GM12878 (cell line): ENCODE data around the gene TCF15. TPM values are rescaled to one million over a fixed set of nuclear protein-coding genes. Genes with fewer than 3 reads are reported as not detected.

Experiments used
- ATAC-seq: fragments of 200-7000 bp; cut with Tn5 transposase; 3 replicates; pipeline ENCODE4 v1.9.1; 2020; ENCODE audit warnings: mild to moderate bottlenecking, moderate library complexity
- BruUV-seq: library from RNA; stranded (reverse); fragments of 400-500 nt; replicated peaks from 2 replicates; lab custom pipeline; 2021; lab: Mats Ljungman, UMichigan
- CTCF ChIA-PET: fragments of 300-600 bp; sonication (Branson Sonifier 250); formaldehyde crosslinking; extraction: SDS; loops from one replicate; lab custom pipeline; 2021; ENCODE audit warnings: inconsistent platforms; lab: Yijun Ruan, JAX
- POLR2A ChIA-PET: fragments of 350-600 bp; formaldehyde crosslinking; extraction: SDS; loops from one replicate; lab custom pipeline; 2021; ENCODE audit warnings: inconsistent platforms; lab: Charles Lee
- RAD21 ChIA-PET: fragments of 300-600 bp; sonication (Branson Sonifier 250); formaldehyde crosslinking; loops from one replicate; lab custom pipeline; 2023; ENCODE audit warnings: antibody characterized with exemption; ENCODE audit not compliant: unreplicated experiment; lab: Charles Lee
- SMC1A ChIA-PET: fragments of 300-600 bp; sonication (Branson Sonifier 250); formaldehyde crosslinking; loops from one replicate; lab custom pipeline; 2023; ENCODE audit not compliant: unreplicated experiment, uncharacterized antibody; lab: Charles Lee
- DNase-seq: peaks from one replicate; pipeline ENCODE4 v3.0.0-alpha.2; 2011; ENCODE audit warnings: low read depth, low spot score
- FAIRE-seq: peaks from 3 replicates; lab custom pipeline; 2011; peaks lifted over from hg19 to GRCh38; lab: Jason Lieb, UNC
- H2AFZ ChIP-seq: 2 replicates; pipeline ENCODE4 v1.6.0; 2011; ENCODE audit warnings: low read depth, low read length, control low read depth; ENCODE audit not compliant: control insufficient read depth
- H3K27ac ChIP-seq: 2 replicates; pipeline ENCODE4 v1.5.1; 2011; ENCODE audit warnings: control low read depth; ENCODE audit not compliant: control insufficient read depth, insufficient read depth
- H3K27me3 ChIP-seq, 2 experiments: replicated peaks in 1 of 2; 2 replicates each; pipeline versions ENCODE4 v1.6.0 to v1.6.1; 2011; ENCODE audit warnings: low read length in 1 of 2; ENCODE audit not compliant: control insufficient read depth in 2 of 2, insufficient read depth in 2 of 2
- H3K36me3 ChIP-seq, 2 experiments: 2 replicates each; pipeline ENCODE4 v1.5.1; 2011; ENCODE audit warnings: low read length in 1 of 2; ENCODE audit not compliant: control insufficient read depth in 2 of 2, insufficient read depth in 2 of 2
- H3K4me1 ChIP-seq: 2 replicates; pipeline ENCODE4 v1.6.1; 2011; ENCODE audit warnings: mild to moderate bottlenecking, low read length, moderate library complexity, mixed read lengths; ENCODE audit not compliant: control insufficient read depth, insufficient read depth
- H3K4me2 ChIP-seq: 2 replicates; pipeline ENCODE4 v1.6.0; 2011; ENCODE audit warnings: control low read depth; ENCODE audit not compliant: control insufficient read depth, insufficient read depth
- H3K4me3 ChIP-seq: fragments of 200-600 bp; sonication (generic); 2 replicates; pipeline ENCODE4 v1.5.1; 2016
- H3K79me2 ChIP-seq: 2 replicates; pipeline ENCODE4 v1.6.0; 2011; ENCODE audit warnings: low read length; ENCODE audit not compliant: control insufficient read depth, insufficient read depth
- H3K9ac ChIP-seq: 2 replicates; pipeline ENCODE4 v1.8.0; 2011; ENCODE audit warnings: low read length, control low read depth, mixed read lengths; ENCODE audit not compliant: control insufficient read depth, insufficient read depth
- H3K9me3 ChIP-seq: replicated peaks from 3 replicates; pipeline ENCODE4 v1.5.1; 2011; ENCODE audit warnings: mild to moderate bottlenecking, low read length; ENCODE audit not compliant: control insufficient read depth, insufficient read depth
- H4K20me1 ChIP-seq: 2 replicates; pipeline ENCODE4 v1.6.0; 2011; ENCODE audit not compliant: control insufficient read depth, insufficient read depth
- BHLHE40 ChIP-seq, 2 experiments: fragments of 450-650 bp in 1 of 2; IDR thresholded peaks; 2 replicates each; pipeline ENCODE4 v1.6.1; 2011 to 2017; ENCODE audit warnings: low read depth in 2 of 2, borderline replicate concordance in 1 of 2, improper control_type of control experiment in 1 of 2, low read length in 1 of 2, mild to moderate bottlenecking in 1 of 2
- BMI1 ChIP-seq: fragments of 450-650 bp; IDR thresholded peaks from 2 replicates; pipeline ENCODE4 v1.6.1; 2016; ENCODE audit warnings: mild to moderate bottlenecking, moderate library complexity, borderline replicate concordance
- CEBPB ChIP-seq, 2 experiments: fragments of 150-350 bp in 1 of 2; IDR thresholded peaks; 2 replicates each; pipeline ENCODE4 v1.6.1; 2012 to 2014; ENCODE audit warnings: low read depth in 2 of 2, low read length in 2 of 2, borderline replicate concordance in 1 of 2, inconsistent platforms in 1 of 2
- CREB1 ChIP-seq: IDR thresholded peaks from 2 replicates; pipeline ENCODE4 v1.6.1; 2012; ENCODE audit warnings: low read depth, mild to moderate bottlenecking, inconsistent platforms
- CTCF ChIP-seq, 3 experiments: IDR thresholded peaks in 2 of 3; conservative IDR thresholded peaks in 1 of 3; 2 replicates each; pipeline ENCODE4 v1.5.1; 2011; ENCODE audit warnings: low read depth in 3 of 3, low read length in 3 of 3, mild to moderate bottlenecking in 3 of 3, control low read depth in 2 of 3, moderate library complexity in 2 of 3, inconsistent platforms in 1 of 3, mixed read lengths in 1 of 3; ENCODE audit not compliant: control insufficient read depth in 2 of 3, insufficient read depth in 1 of 3; ENCODE audit errors: extremely low read depth in 1 of 3
- IRF5 ChIP-seq: fragments of 450-650 bp; IDR thresholded peaks from 2 replicates; pipeline ENCODE4 v1.6.1; 2017; ENCODE audit warnings: borderline replicate concordance
- KLF5 ChIP-seq: fragments of 450-650 bp; IDR thresholded peaks from 2 replicates; pipeline ENCODE4 v1.6.1; 2014; ENCODE audit warnings: mild to moderate bottlenecking; ENCODE audit not compliant: partially characterized antibody
- POLR2A ChIP-seq: IDR thresholded peaks from 2 replicates; pipeline ENCODE4 v1.6.1; 2011; ENCODE audit warnings: low read depth, mild to moderate bottlenecking, low read length
- SIX5 ChIP-seq: IDR thresholded peaks from 2 replicates; pipeline ENCODE4 v1.6.1; 2011; ENCODE audit warnings: mild to moderate bottlenecking, low read depth, low read length, moderate library complexity; ENCODE audit not compliant: severe bottlenecking
- SP1 ChIP-seq: IDR thresholded peaks from one replicate; pipeline ENCODE4 v1.6.1; 2011; ENCODE audit warnings: low read depth, low read length
- STAT1 ChIP-seq: fragments of 450-650 bp; conservative IDR thresholded peaks from 2 replicates; pipeline ENCODE4 v1.6.1; 2014; ENCODE audit warnings: antibody characterized with exemption, mild to moderate bottlenecking
- SUPT20H ChIP-seq: IDR thresholded peaks from 2 replicates; pipeline ENCODE4 v1.6.1; 2011; ENCODE audit warnings: low read depth, mild to moderate bottlenecking, low read length, moderate library complexity, borderline replicate concordance; ENCODE audit not compliant: control insufficient read depth
- TARDBP ChIP-seq: IDR thresholded peaks from 2 replicates; pipeline ENCODE4 v1.6.1; 2016; ENCODE audit warnings: borderline replicate concordance
- YY1 ChIP-seq: IDR thresholded peaks from 2 replicates; pipeline ENCODE4 v1.6.1; 2011; ENCODE audit warnings: low read depth, mild to moderate bottlenecking, low read length
- ZBTB4 ChIP-seq: fragments of 450-650 bp; formaldehyde crosslinking; IDR thresholded peaks from 2 replicates; pipeline ENCODE4 v1.4.0; 2022; ENCODE audit warnings: mild to moderate bottlenecking, moderate library complexity
- WGBS: methylation state at CpG from one replicate; pipeline ENCODE4 v1.1.6; 2016; ENCODE audit warnings: low lambda C conversion rate; ENCODE audit not compliant: insufficient replicate concordance, insufficient coverage; ENCODE audit errors: missing lambda C conversion rate; 5-methylcytosine and 5-hydroxymethylcytosine counted together
- in situ Hi-C: fragments of 300-500 bp; cut with MboI; formaldehyde crosslinking; loops from 9 replicates; pipeline ENCODE4 v1.14.3; 2018; ENCODE audit warnings: mixed read lengths
- intact Hi-C: fragments of 100-400 bp; cut with micrococcal nuclease; formaldehyde crosslinking; loops from one replicate; pipeline ENCODE4 v1.14.2; 2022; ENCODE audit not compliant: unreplicated experiment
- polyA plus RNA-seq, 11 experiments: library from polyadenylated mRNA; depleted of rRNA in 4 of 11; unstranded in 6 of 11; stranded (reverse) in 5 of 11; fragments of >200 nt; fragmentation: Nextera tagmentation in 4 of 11; fragmentation: Illumina TruSeq in 1 of 11; extraction: Ambion mirVana in 4 of 11; extraction: Trizol in 1 of 11; gene quantifications; 1 replicate in 1 of 11; 2 replicates in 10 of 11; pipeline versions ENCODE4 v1.2.1 to v1.2.3, GENCODE V29; 2011 to 2016; ENCODE audit warnings: inconsistent platforms in 2 of 11, missing spikeins in 2 of 11, low read depth in 1 of 11
- total RNA-seq, 4 experiments: library from RNA; depleted of rRNA in 3 of 4; stranded (reverse); fragments of >200 nt in 3 of 4; fragmentation: Illumina TruSeq in 1 of 4; extraction: Trizol in 1 of 4; gene quantifications; 2 replicates each; pipeline versions ENCODE4 v1.2.1 to v1.2.3, GENCODE V29; 2013 to 2021

Gene TCF15
- total and polyA plus RNA-seq, 10 of the 15 experiments (the other 5 are each of a cell fraction or from before 2014, with no cell fraction given) = 0.08 TPM; not detected in 9

GRCh38 chr20:625360-625932 is 15.3 kb upstream of the TCF15 start (continued):
- no peak for TF ChIP-seq KLF5

- CTCF ChIA-PET = interaction anchor here (0.7 to 1.4 kb wide), 2 partner anchors 16 to 22 kb away, joined by 3 to 8 read pairs; no protein-coding TSS in a partner anchor
- no TSS peak for BruUV-seq
- no peak for DNase-seq
- no peak for TF ChIP-seq TARDBP
- no peak for TF ChIP-seq POLR2A
- no peak for TF ChIP-seq ZBTB4 (CRISPR knock-in tag)
- no peak for TF ChIP-seq SUPT20H
- no peak for TF ChIP-seq CTCF (IDR thresholded peaks at IDR 0.05 in 2 of 3, conservative IDR thresholded peaks at IDR 0.05 in 1 of 3; ENCODE audit: control insufficient read depth in 2 of 3, extremely low read depth in 1 of 3, insufficient read depth in 1 of 3, low read depth in 3 of 3, low read length in 3 of 3)
- TF ChIP-seq SP1 = no peak
- TF ChIP-seq BMI1 = no peak
- no peak for TF ChIP-seq YY1
- TF ChIP-seq IRF5 = no peak
- TF ChIP-seq BHLHE40 (IDR thresholded peaks at IDR 0.05; ENCODE audit: borderline replicate concordance in 1 of 2, low read depth in 2 of 2, low read length in 1 of 2) = no peak
- TF ChIP-seq STAT1 = no peak
- TF ChIP-seq CEBPB (IDR thresholded peaks at IDR 0.05; ENCODE audit: borderline replicate concordance in 1 of 2, low read depth in 2 of 2, low read length in 2 of 2) = no peak
- TF ChIP-seq SIX5 = no peak
- TF ChIP-seq CREB1 = no peak
Observed at GRCh38 chr20:623704-624103, 13.6 kb upstream of the TCF15 start.

More at GRCh38 chr20:623704-624103, 13.6 kb upstream of the TCF15 start:
- no peak overlapping the region for H3K9ac ChIP-seq
- no peak overlapping the region for H3K27ac ChIP-seq
- no peaks in the 10 kb centered on the region for H4K20me1 ChIP-seq
- H3K4me3 ChIP-seq = no peak overlapping the region
- WGBS = 0% methylated on average over 4 of the region's 4 CpGs
- no peaks in the 10 kb centered on the region for H3K79me2 ChIP-seq
- no peaks in the 10 kb centered on the region for H3K36me3 ChIP-seq
- H3K27me3 ChIP-seq = peaks cover 0 to 3% of the 10 kb centered on the region in 2 experiments; a peak in 2 of 4 replicates
- no peaks in the 10 kb centered on the region for H3K9me3 ChIP-seq
- in situ Hi-C loops = no loop called here
- FAIRE-seq (no peak), ATAC-seq (no peak)
- no peaks in the 10 kb centered on the region for H3K4me1 ChIP-seq
- RAD21 ChIA-PET = no interaction called here
- intact Hi-C loops = no loop called here
- no peak overlapping the region for H2AFZ ChIP-seq
- POLR2A ChIA-PET = no interaction called here
- SMC1A ChIA-PET = interaction anchor here (0.9 to 1.0 kb wide), 2 partner anchors 22 to 116 kb away, joined by 3 to 6 read pairs; no protein-coding TSS in a partner anchor
- H3K4me2 ChIP-seq = no peak overlapping the region
